Thoracic aorta (tissue), 2 donors: ENCODE measurements around the gene UGT1A8. TPM values are rescaled to one million over a fixed set of nuclear protein-coding genes. Genes with fewer than 3 reads are reported as not detected.
A peak's percentile ranks its signal among the peaks of the same experiment; 100 is the strongest.

Experiments
- ATAC-seq: fragments of 150-250 bp; one replicate; pipeline ENCODE4 v1.8.0; 2017; ENCODE audit warnings: low read depth; ENCODE audit not compliant: insufficient number of reproducible peaks, low FRiP score
- DNase-seq: peaks from one replicate; pipeline ENCODE4 v3.0.0-alpha.2; 2020; ENCODE audit warnings: low spot score
- H3K27ac ChIP-seq, 2 donors: fragments of 200-600 bp; sonication (generic); 1 replicate in 1 of 2; 2 replicates in 1 of 2; pipeline ENCODE4 v1.5.1; 2016; ENCODE audit warnings: mild to moderate bottlenecking in 2 of 2, moderate library complexity in 2 of 2
- H3K27me3 ChIP-seq: fragments of 200-600 bp; sonication (generic); replicated peaks from 2 replicates; pipeline ENCODE4 v1.6.0; 2016; ENCODE audit warnings: mild to moderate bottlenecking; ENCODE audit not compliant: insufficient read depth
- H3K36me3 ChIP-seq: fragments of 200-600 bp; sonication (generic); one replicate; pipeline ENCODE4 v1.5.1; 2016
- H3K4me1 ChIP-seq, 2 donors: fragments of 200-600 bp; sonication (generic); 1 replicate in 1 of 2; 2 replicates in 1 of 2; pipeline versions ENCODE4 v1.5.1 to v1.6.0; 2016; ENCODE audit warnings: low read depth in 2 of 2, mild to moderate bottlenecking in 1 of 2; ENCODE audit not compliant: control insufficient read depth in 1 of 2
- H3K4me3 ChIP-seq: fragments of 200-600 bp; sonication (generic); 2 replicates; pipeline ENCODE4 v1.5.1; 2016; ENCODE audit warnings: mild to moderate bottlenecking
- H3K9me3 ChIP-seq: fragments of 200-600 bp; sonication (generic); 2 replicates; pipeline ENCODE4 v1.5.1; 2016
- CTCF ChIP-seq: fragments of 200-600 bp; sonication (generic); IDR thresholded peaks from one replicate; pipeline ENCODE4 v1.5.1; 2019; ENCODE audit warnings: antibody characterized with exemption
- total RNA-seq, 2 donors: library from RNA; depleted of rRNA; stranded (reverse); fragments of >200 nt; gene quantifications; one replicate each; pipeline versions ENCODE4 v1.1.0 to v1.2.3, GENCODE V29; 2016

UGT1A8 gene
- total RNA-seq, 2 donors from 2014 or later, result not detected

GRCh38 chr2:233711312-233712008 is 94.0 kb downstream of the UGT1A8 start:
- Histone ChIP-seq H3K36me3 (no peaks in the 10 kb centered on the region), H3K27ac (no peak overlapping the region), H3K9me3 (no peaks in the 10 kb centered on the region), H3K4me1 (peaks cover 0 to 4% of the 10 kb centered on the region in 2 donors), H3K27me3 (no peaks in the 10 kb centered on the region), H3K4me3 (no peak overlapping the region)
- peak; percentile 75 for TF ChIP-seq CTCF
- DNase-seq (no peak), ATAC-seq (peak; percentile 58)

- Histone ChIP-seq H3K27ac (no peak within 1 kb of the TSS), H3K9me3 (no peaks in the 10 kb centered on the region), H3K4me1 (no peaks in the 10 kb centered on the region), H3K36me3 (no peaks in the 10 kb centered on the region), H3K27me3 (no peaks in the 10 kb centered on the region), H3K4me3 (no peak within 1 kb of the TSS)
- ATAC-seq, result no peak
- no peak for DNase-seq
- TF ChIP-seq CTCF, result no peak
Measured at GRCh38 chr2:233712611-233713261, 95.3 kb downstream of the UGT1A8 start, which contains the start of gene UGT1A5. Gene UGT1A5, plus strand, starts transcription at chr2:233712907. Its CDS starts 85 bp downstream, at chr2:233712992.

GRCh38 chr2:233713262-233713615 is 95.8 kb downstream of the UGT1A8 start:
- no peak overlapping the region for H3K27ac ChIP-seq
- H3K4me3 ChIP-seq, result no peak overlapping the region
- no peak for TF ChIP-seq CTCF
- DNase-seq (no peak), ATAC-seq (no peak)
- no peaks in the 10 kb centered on the region for H3K27me3 ChIP-seq
- no peaks in the 10 kb centered on the region for H3K36me3 ChIP-seq
- no peaks in the 10 kb centered on the region for H3K9me3 ChIP-seq
- no peaks in the 10 kb centered on the region for H3K4me1 ChIP-seq

- ATAC-seq, result no peak
- no peak for TF ChIP-seq CTCF
- Histone ChIP-seq H3K4me3 (no peak overlapping the region), H3K4me1 (no peaks in the 10 kb centered on the region), H3K9me3 (no peaks in the 10 kb centered on the region), H3K27me3 (no peaks in the 10 kb centered on the region), H3K27ac (no peak overlapping the region), H3K36me3 (no peaks in the 10 kb centered on the region)
- no peak for DNase-seq
Measured at GRCh38 chr2:233714121-233714520, 96.7 kb downstream of the UGT1A8 start.

GRCh38 chr2:233718552-233718951 is 101.1 kb downstream of the UGT1A8 start, which contains the start of gene UGT1A4:
Gene UGT1A4, plus strand, starts transcription at chr2:233718736. Its CDS starts 85 bp downstream, at chr2:233718821.
- Histone ChIP-seq H3K27ac (no peak within 1 kb of the TSS), H3K36me3 (no peaks in the 10 kb centered on the region), H3K4me3 (no peak within 1 kb of the TSS), H3K27me3 (no peaks in the 10 kb centered on the region), H3K4me1 (no peaks in the 10 kb centered on the region), H3K9me3 (no peaks in the 10 kb centered on the region)
- TF ChIP-seq CTCF, result no peak
- ATAC-seq (no peak), DNase-seq (no peak)
